ENCODE data around the gene STIMATE.

- TF ChIP-seq CTCF (IDR thresholded peaks at IDR 0.05) = no peak
- no peak for TF ChIP-seq POLR2AphosphoS5 (IDR thresholded peaks at IDR 0.05)
- TF ChIP-seq POLR2A (IDR thresholded peaks at IDR 0.05) = no peak
- no peak for TF ChIP-seq EP300 (IDR thresholded peaks at IDR 0.05)
Measured at GRCh38 chr3:52830535-52831258, 66.7 kb downstream of the STIMATE start, which contains the start of gene ITIH4.

Measured in stomach (tissue), 4 donors.